ENCODE measurements around the gene PGAM2.

The PGAM2 gene

GRCh38 chr7:44066494-44067063 lies 1.2 kb upstream of the PGAM2 start:
- no peak for DNase-seq (ENCODE audit: low read depth, low spot score)

GRCh38 chr7:44066111-44066460 lies 719 bp upstream of the PGAM2 start:
- DNase-seq (ENCODE audit: low read depth, low spot score), result no peak

- no peak for DNase-seq (ENCODE audit: low read depth, low spot score)
Observed at GRCh38 chr7:44064791-44065430, 456 bp downstream of the PGAM2 start.

GRCh38 chr7:44063894-44064651 lies 1.3 kb downstream of the PGAM2 start:
- no peak for DNase-seq (ENCODE audit: low read depth, low spot score)

- DNase-seq (ENCODE audit: low read depth, low spot score), result no peak
Observed at GRCh38 chr7:44063547-44063893, 1.8 kb downstream of the PGAM2 start.

GRCh38 chr7:44062903-44063295 lies 2.5 kb downstream of the PGAM2 start:
- DNase-seq (ENCODE audit: low read depth, low spot score), result no peak

GRCh38 chr7:44062180-44062902 lies 3.0 kb downstream of the PGAM2 start:
- no peak for DNase-seq (ENCODE audit: low read depth, low spot score)

GRCh38 chr7:44061645-44062179 lies 3.7 kb downstream of the PGAM2 start:
- DNase-seq (ENCODE audit: low read depth, low spot score), result no peak

GRCh38 chr7:44060948-44061644 lies 4.3 kb downstream of the PGAM2 start:
- DNase-seq (ENCODE audit: low read depth, low spot score), result no peak

GRCh38 chr7:44060091-44060947 lies 5.0 kb downstream of the PGAM2 start:
- DNase-seq (ENCODE audit: low read depth, low spot score), result no peak

- no peak for DNase-seq (ENCODE audit: low read depth, low spot score)
Observed at GRCh38 chr7:44059219-44060090, 5.9 kb downstream of the PGAM2 start.

GRCh38 chr7:44058759-44059218 lies 6.6 kb downstream of the PGAM2 start:
- DNase-seq (ENCODE audit: low read depth, low spot score), result no peak

- DNase-seq (ENCODE audit: low read depth, low spot score), result no peak
Observed at GRCh38 chr7:44057849-44058758, 7.3 kb downstream of the PGAM2 start.

GRCh38 chr7:44057181-44057848 lies 8.1 kb downstream of the PGAM2 start:
- DNase-seq (ENCODE audit: low read depth, low spot score), result no peak

GRCh38 chr7:44056681-44057080 lies 8.7 kb downstream of the PGAM2 start:
- DNase-seq (ENCODE audit: low read depth, low spot score), result no peak

GRCh38 chr7:44052771-44053365 lies 12.5 kb downstream of the PGAM2 start:
- DNase-seq (ENCODE audit: low read depth, low spot score), result no peak

GRCh38 chr7:44051611-44052220 lies 13.7 kb downstream of the PGAM2 start:
- DNase-seq (ENCODE audit: low read depth, low spot score), result no peak

Data from smooth muscle cell of the brain vasculature (primary cell).